Keratinocyte (primary cell): Measurements from ENCODE around the gene TMEM86A. TPM values are rescaled to one million over a fixed set of nuclear protein-coding genes. Genes with fewer than 3 reads are reported as not detected.
A peak's percentile ranks its signal among the peaks of the same experiment; 100 is the strongest.

Source experiments
- DNase-seq: peaks from one replicate; pipeline ENCODE4 v3.0.0-alpha.2; 2011; ENCODE audit warnings: low read depth, missing footprints, low spot score
- FAIRE-seq: peaks from 2 replicates; lab custom pipeline; 2011; peaks lifted over from hg19 to GRCh38; lab: Jason Lieb, UNC
- H2AFZ ChIP-seq: 2 replicates; pipeline ENCODE4 v1.6.0; 2012; ENCODE audit warnings: low read length, control low read depth, inconsistent platforms; ENCODE audit not compliant: control insufficient read depth
- H3K27ac ChIP-seq: 2 replicates; pipeline ENCODE4 v1.5.1; 2011; ENCODE audit warnings: low read length; ENCODE audit not compliant: control insufficient read depth, insufficient read depth
- H3K27me3 ChIP-seq: 3 replicates; pipeline ENCODE4 v1.6.0; 2011; ENCODE audit warnings: low read length; ENCODE audit not compliant: control insufficient read depth, insufficient read depth; ENCODE audit errors: extremely low read depth
- H3K36me3 ChIP-seq, 2 experiments: 2 replicates in 1 of 2; 3 replicates in 1 of 2; pipeline ENCODE4 v1.5.1; 2011; ENCODE audit warnings: low read length in 2 of 2, mild to moderate bottlenecking in 1 of 2; ENCODE audit not compliant: control insufficient read depth in 2 of 2, insufficient read depth in 2 of 2; ENCODE audit errors: extremely low read depth in 1 of 2
- H3K4me1 ChIP-seq: 3 replicates; pipeline ENCODE4 v1.5.1; 2011; ENCODE audit warnings: low read length; ENCODE audit not compliant: control insufficient read depth, insufficient read depth; ENCODE audit errors: extremely low read depth
- H3K4me2 ChIP-seq: 3 replicates; pipeline ENCODE4 v1.6.0; 2011; ENCODE audit warnings: low read depth, low read length; ENCODE audit not compliant: control insufficient read depth, insufficient read depth; ENCODE audit errors: extremely low read depth
- H3K4me3 ChIP-seq, 3 experiments: fragments of 200-600 bp in 1 of 3; sonication (generic) in 1 of 3; 2 replicates in 2 of 3; 3 replicates in 1 of 3; pipeline ENCODE4 v1.5.1; 2011 to 2016; ENCODE audit warnings: low read length in 3 of 3, mild to moderate bottlenecking in 3 of 3, control low read depth in 2 of 3, inconsistent platforms in 1 of 3, low read depth in 1 of 3, mixed read lengths in 1 of 3, mixed run types in 1 of 3, moderate library complexity in 1 of 3; ENCODE audit not compliant: control insufficient read depth in 2 of 3, insufficient read depth in 2 of 3; ENCODE audit errors: extremely low read depth in 1 of 3
- H3K79me2 ChIP-seq: 2 replicates; pipeline ENCODE4 v1.6.0; 2012; ENCODE audit warnings: low read length; ENCODE audit not compliant: control insufficient read depth, insufficient read depth
- H3K9ac ChIP-seq: 3 replicates; pipeline ENCODE4 v1.6.0; 2011; ENCODE audit warnings: low read length; ENCODE audit not compliant: control insufficient read depth, insufficient read depth; ENCODE audit errors: extremely low read depth
- H3K9me1 ChIP-seq: 3 replicates; pipeline ENCODE4 v1.6.0; 2011; ENCODE audit warnings: low read length; ENCODE audit not compliant: control insufficient read depth, insufficient read depth; ENCODE audit errors: extremely low read depth
- H3K9me3 ChIP-seq: 2 replicates; pipeline ENCODE4 v1.5.1; 2012; ENCODE audit warnings: low read depth, low read length; ENCODE audit not compliant: control insufficient read depth
- H4K20me1 ChIP-seq: 3 replicates; pipeline ENCODE4 v1.6.0; 2011; ENCODE audit warnings: low read length; ENCODE audit not compliant: control insufficient read depth, insufficient read depth; ENCODE audit errors: extremely low read depth
- CTCF ChIP-seq, 3 experiments: IDR thresholded peaks in 1 of 3; conservative IDR thresholded peaks in 1 of 3; optimal IDR thresholded peaks in 1 of 3; 2 replicates in 2 of 3; 3 replicates in 1 of 3; pipeline versions ENCODE3 to v1.5.1; 2011; ENCODE audit warnings: low read length in 3 of 3, mild to moderate bottlenecking in 3 of 3, moderate library complexity in 2 of 3, control low read depth in 1 of 3, inconsistent platforms in 1 of 3; ENCODE audit not compliant: insufficient read depth in 2 of 3; ENCODE audit errors: extremely low read depth in 1 of 3
- EZH2 ChIP-seq: IDR thresholded peaks from one replicate; pipeline ENCODE4 v1.6.1; 2012; ENCODE audit warnings: inconsistent platforms, mild to moderate bottlenecking, low read length, moderate library complexity
- dilution Hi-C: fragments of 300-500 bp; cut with MboI; formaldehyde crosslinking; loops from one replicate; pipeline ENCODE4 v1.7.0; 2020; ENCODE audit warnings: low sequenced_read_pairs; ENCODE audit not compliant: extremely low pct_ligation_motif_present
- polyA plus RNA-seq, 5 experiments: library from polyadenylated mRNA; depleted of rRNA in 3 of 5; stranded (reverse) in 3 of 5; stranded (forward) in 1 of 5; unstranded in 1 of 5; fragments of >200 nt; gene quantifications; 1 replicate in 1 of 5; 2 replicates in 3 of 5; 3 replicates in 1 of 5; pipeline versions ENCODE4 v1.2.1 to v1.2.3, GENCODE V29; 2011 to 2012; ENCODE audit warnings: missing spikeins in 2 of 5, low read depth in 1 of 5, low replicate concordance in 1 of 5

Gene TMEM86A
- polyA plus RNA-seq, 1 donor (not counting 4 experiments of a cell fraction or from before 2014, with no cell fraction given), result 2.5 TPM

- no peak for TF ChIP-seq CTCF (optimal IDR thresholded peaks at IDR 0.05 in 1 of 3, IDR thresholded peaks at IDR 0.05 in 1 of 3, conservative IDR thresholded peaks at IDR 0.05 in 1 of 3; ENCODE audit: extremely low read depth in 1 of 3, insufficient read depth in 2 of 3, low read length in 3 of 3)
- TF ChIP-seq EZH2, result no peak
- H3K27me3 ChIP-seq, result no peaks in the 10 kb centered on the region
- FAIRE-seq (no peak), DNase-seq (no peak)
- H3K36me3 ChIP-seq, result no peaks in the 10 kb centered on the region
- H4K20me1 ChIP-seq, result no peaks in the 10 kb centered on the region
- no peak overlapping the region for H2AFZ ChIP-seq
- H3K9me3 ChIP-seq, result no peaks in the 10 kb centered on the region
- no peaks in the 10 kb centered on the region for H3K9me1 ChIP-seq
- dilution Hi-C loops, result no loop called here
- H3K4me2 ChIP-seq, result no peak overlapping the region
- peaks cover 20% of the 10 kb centered on the region for H3K4me1 ChIP-seq
- H3K4me3 ChIP-seq, result no peak overlapping the region
- H3K79me2 ChIP-seq, result no peaks in the 10 kb centered on the region
- no peak overlapping the region for H3K27ac ChIP-seq
- no peak overlapping the region for H3K9ac ChIP-seq
Measured at GRCh38 chr11:18692941-18693760, 5.4 kb upstream of the TMEM86A start.

- Histone ChIP-seq H3K4me1 (peaks cover 32% of the 10 kb centered on the region), H3K79me2 (no peaks in the 10 kb centered on the region), H3K9me3 (no peaks in the 10 kb centered on the region), H3K4me3 (no peak overlapping the region), H2AFZ (no peak overlapping the region), H3K9me1 (no peaks in the 10 kb centered on the region), H3K9ac (no peak overlapping the region), H3K36me3 (no peaks in the 10 kb centered on the region), H3K27ac (no peak overlapping the region), H4K20me1 (no peaks in the 10 kb centered on the region), H3K4me2 (no peak overlapping the region), H3K27me3 (no peaks in the 10 kb centered on the region)
- no peak for TF ChIP-seq EZH2
- peak; percentile 57 for FAIRE-seq
- no peak for DNase-seq
- dilution Hi-C loops, result no loop called here
Measured at GRCh38 chr11:18696638-18697225, 1.8 kb upstream of the TMEM86A start.
